Endodermal cell (in vitro differentiated cells): Measurements from ENCODE around the gene BMI1. TPM values are rescaled to one million over a fixed set of nuclear protein-coding genes. Genes with fewer than 3 reads are reported as not detected.

Experiments
- DNase-seq: peaks from one replicate; pipeline ENCODE4 v3.0.0-alpha.2; 2017
- H3K27ac ChIP-seq: 2 replicates; pipeline ENCODE4 v1.5.1; 2013; ENCODE audit warnings: mild to moderate bottlenecking, low read depth, low read length, moderate library complexity
- H3K27me3 ChIP-seq: 2 replicates; pipeline ENCODE4 v1.6.1; 2013; ENCODE audit warnings: mild to moderate bottlenecking, low read length, moderate library complexity; ENCODE audit not compliant: insufficient read depth, control insufficient read depth, poor library complexity, severe bottlenecking
- H3K36me3 ChIP-seq: 2 replicates; pipeline ENCODE4 v1.7.0; 2013; ENCODE audit warnings: mild to moderate bottlenecking, low read length, moderate library complexity; ENCODE audit not compliant: control insufficient read depth, insufficient read depth
- H3K4me1 ChIP-seq: one replicate; pipeline ENCODE4 v1.7.0; 2013; ENCODE audit warnings: low read length; ENCODE audit not compliant: control insufficient read depth, insufficient read depth
- H3K4me3 ChIP-seq: 2 replicates; pipeline ENCODE4 v1.5.1; 2013; ENCODE audit warnings: mild to moderate bottlenecking, low read length, moderate library complexity
- H3K9ac ChIP-seq: 2 replicates; pipeline ENCODE4 v1.6.1; 2013; ENCODE audit warnings: mild to moderate bottlenecking, low read length, moderate library complexity; ENCODE audit not compliant: poor library complexity, severe bottlenecking; ENCODE audit errors: extremely low read depth
- H3K9me3 ChIP-seq: 2 replicates; pipeline ENCODE4 v1.6.1; 2013; ENCODE audit warnings: mild to moderate bottlenecking, low read length, moderate library complexity; ENCODE audit not compliant: control insufficient read depth
- H3K27ac Mint-ChIP-seq: 2 replicates; pipeline ENCODE4 v1.8.0; 2020; ENCODE audit warnings: mixed read lengths
- H3K27me3 Mint-ChIP-seq: 2 replicates; pipeline ENCODE4 v1.8.0; 2021; ENCODE audit warnings: mild to moderate bottlenecking, mixed read lengths; ENCODE audit not compliant: insufficient read depth
- H3K36me3 Mint-ChIP-seq: 2 replicates; pipeline ENCODE4 v1.8.0; 2020; ENCODE audit warnings: low read depth, mixed read lengths
- H3K4me1 Mint-ChIP-seq: 2 replicates; pipeline ENCODE4 v1.8.0; 2020; ENCODE audit warnings: mixed read lengths
- H3K4me3 Mint-ChIP-seq: 2 replicates; pipeline ENCODE4 v1.8.0; 2020; ENCODE audit warnings: mild to moderate bottlenecking, moderate library complexity, mixed read lengths
- H3K9me3 Mint-ChIP-seq: 2 replicates; pipeline ENCODE4 v1.8.0; 2020; ENCODE audit warnings: mild to moderate bottlenecking, mixed read lengths
- WGBS, 2 experiments: methylation state at CpG; one replicate each; pipeline versions ENCODE4 v1.1.5 to v1.1.7; 2013; ENCODE audit warnings: missing lambda C conversion rate in 2 of 2, mixed read lengths in 1 of 2; ENCODE audit not compliant: insufficient coverage in 1 of 2, insufficient read length in 1 of 2; 5-methylcytosine and 5-hydroxymethylcytosine counted together
- total RNA-seq, 2 donors: library from RNA; stranded (reverse); fragmentation: NEBNext Ultra II Directional in 1 of 2; extraction: Animal tissue kit (Norgen Biotek cat#: 25700) in 1 of 2; gene quantifications; 2 replicates in 1 of 2; 3 replicates in 1 of 2; pipeline ENCODE4 v1.2.1, GENCODE V29; 2021
- TF ChIP-seq, protein P1 (sequence below): fragments of 200-600 bp; sonication (generic); conservative IDR thresholded peaks from 2 replicates; pipeline ENCODE4 v1.5.0; 2021; ENCODE audit warnings: antibody characterized with exemption, mild to moderate bottlenecking

Gene BMI1
- total RNA-seq, 2 donors from 2014 or later, result 12.2 to 15.5 TPM

DNA sequence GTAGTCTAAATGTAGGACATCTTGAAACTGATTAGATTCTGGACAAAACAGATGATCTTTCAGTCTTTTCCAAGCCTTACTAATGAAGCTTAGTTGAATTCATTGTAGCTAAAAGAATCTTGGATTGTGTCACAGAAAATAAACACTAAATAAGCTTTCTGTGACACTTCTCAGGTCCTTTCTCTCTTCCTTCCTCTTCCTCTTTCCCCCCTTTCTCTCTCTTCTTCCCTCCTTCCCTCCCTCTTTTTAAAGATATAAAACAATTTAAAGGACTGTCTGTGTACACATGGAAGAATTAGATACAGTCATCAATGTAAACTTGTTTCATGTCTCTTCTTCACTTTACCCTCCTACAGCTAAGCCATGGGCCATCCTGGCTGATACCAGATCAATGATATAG lies 10.0 kb upstream of the BMI1 start:
- Histone ChIP-seq H3K27ac (no peak overlapping the region), H3K27me3 (peaks cover 35% of the 10 kb centered on the region), H3K4me1 (no peaks in the 10 kb centered on the region), H3K9ac (no peak overlapping the region), H3K9me3 (no peaks in the 10 kb centered on the region), H3K36me3 (no peaks in the 10 kb centered on the region), H3K4me3 (no peak overlapping the region)
- H3K27ac Mint-ChIP-seq, result no peak overlapping the region
- no peaks in the 10 kb centered on the region for H3K9me3 Mint-ChIP-seq
- H3K27me3 Mint-ChIP-seq, result peaks cover 55% of the 10 kb centered on the region
- no peak overlapping the region for H3K4me3 Mint-ChIP-seq
- peaks cover 8% of the 10 kb centered on the region for H3K4me1 Mint-ChIP-seq
- DNase-seq, result no peak
- H3K36me3 Mint-ChIP-seq, result no peaks in the 10 kb centered on the region
- TF ChIP-seq, protein P1, sequence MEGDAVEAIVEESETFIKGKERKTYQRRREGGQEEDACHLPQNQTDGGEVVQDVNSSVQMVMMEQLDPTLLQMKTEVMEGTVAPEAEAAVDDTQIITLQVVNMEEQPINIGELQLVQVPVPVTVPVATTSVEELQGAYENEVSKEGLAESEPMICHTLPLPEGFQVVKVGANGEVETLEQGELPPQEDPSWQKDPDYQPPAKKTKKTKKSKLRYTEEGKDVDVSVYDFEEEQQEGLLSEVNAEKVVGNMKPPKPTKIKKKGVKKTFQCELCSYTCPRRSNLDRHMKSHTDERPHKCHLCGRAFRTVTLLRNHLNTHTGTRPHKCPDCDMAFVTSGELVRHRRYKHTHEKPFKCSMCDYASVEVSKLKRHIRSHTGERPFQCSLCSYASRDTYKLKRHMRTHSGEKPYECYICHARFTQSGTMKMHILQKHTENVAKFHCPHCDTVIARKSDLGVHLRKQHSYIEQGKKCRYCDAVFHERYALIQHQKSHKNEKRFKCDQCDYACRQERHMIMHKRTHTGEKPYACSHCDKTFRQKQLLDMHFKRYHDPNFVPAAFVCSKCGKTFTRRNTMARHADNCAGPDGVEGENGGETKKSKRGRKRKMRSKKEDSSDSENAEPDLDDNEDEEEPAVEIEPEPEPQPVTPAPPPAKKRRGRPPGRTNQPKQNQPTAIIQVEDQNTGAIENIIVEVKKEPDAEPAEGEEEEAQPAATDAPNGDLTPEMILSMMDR, result no peak

DNA sequence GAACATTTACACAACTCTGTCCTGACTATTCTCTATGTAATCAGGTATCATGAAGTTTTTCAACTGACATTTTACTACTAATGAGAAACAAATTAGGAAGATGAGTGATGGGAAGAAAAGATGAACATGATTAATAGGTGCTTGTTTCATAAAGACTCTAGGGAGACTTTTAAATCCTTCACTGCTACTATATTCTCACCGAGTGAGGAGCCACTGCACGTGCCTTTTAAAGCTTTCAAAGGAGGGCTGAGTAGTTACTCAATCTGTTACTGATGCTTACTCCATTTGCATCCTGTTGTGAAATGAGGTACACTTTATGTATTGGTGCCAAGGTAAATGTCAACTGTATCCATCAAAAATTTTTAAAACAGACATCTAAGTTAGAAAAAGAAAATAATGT lies 6.0 kb upstream of the BMI1 start:
- Mint-ChIP-seq H3K27ac (no peak overlapping the region), H3K9me3 (no peaks in the 10 kb centered on the region), H3K4me3 (peak overlapping the region; percentile 74), H3K4me1 (peaks cover 11% of the 10 kb centered on the region), H3K27me3 (peaks cover 84% of the 10 kb centered on the region), H3K36me3 (no peaks in the 10 kb centered on the region)
- H3K36me3 ChIP-seq, result no peaks in the 10 kb centered on the region
- H3K27ac ChIP-seq, result no peak overlapping the region
- H3K27me3 ChIP-seq, result peaks cover 68% of the 10 kb centered on the region
- TF ChIP-seq, protein P1, result no peak
- WGBS, 2 experiments, result 7 to 15% methylated on average over 2 of the region's 2 CpGs
- H3K4me3 ChIP-seq, result no peak overlapping the region
- DNase-seq, result no peak
- peaks cover 3% of the 10 kb centered on the region for H3K4me1 ChIP-seq
- H3K9ac ChIP-seq, result no peak overlapping the region
- no peaks in the 10 kb centered on the region for H3K9me3 ChIP-seq

DNA sequence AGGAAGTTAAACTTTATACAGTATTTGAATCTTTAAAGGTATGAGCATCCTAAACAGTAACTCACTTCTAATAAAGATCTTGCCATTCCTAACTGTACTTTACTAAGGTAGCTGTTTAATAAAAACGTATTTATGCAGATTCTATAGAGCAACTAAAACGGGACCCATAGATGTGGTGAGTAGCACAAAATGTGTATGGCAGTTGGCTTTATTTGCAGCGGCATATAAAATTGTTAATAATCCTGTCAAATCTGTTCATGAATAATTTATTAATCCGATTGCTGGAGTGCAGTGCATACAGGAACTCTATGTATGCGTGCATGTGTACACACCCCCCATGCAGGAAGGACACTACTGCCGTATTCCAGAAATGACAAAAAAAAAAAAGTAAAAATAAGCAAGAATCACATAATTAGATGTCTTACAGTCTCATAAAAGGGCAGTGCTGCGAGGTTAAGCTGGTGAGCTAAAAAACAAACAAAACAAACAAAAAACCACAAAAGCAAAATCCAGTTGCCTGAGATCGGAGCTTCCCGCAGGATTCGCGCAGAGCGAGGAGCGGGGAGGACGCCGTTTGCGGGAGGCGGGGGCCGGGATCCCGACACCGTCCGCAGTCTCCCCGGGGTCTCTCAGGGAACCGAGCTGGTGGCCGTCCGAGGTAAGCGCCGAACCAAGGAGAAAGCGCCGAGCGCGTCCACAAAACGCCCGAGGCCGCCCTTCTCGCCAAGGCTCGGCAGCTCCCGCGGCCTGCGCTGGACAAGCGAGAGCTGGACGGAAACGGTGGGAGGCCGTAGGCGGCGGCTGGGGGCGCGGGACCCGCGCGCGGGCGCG lies 5.2 kb upstream of the BMI1 start:
- Mint-ChIP-seq H3K27ac (peak overlapping the region; percentile 75), H3K27me3 (peaks cover 86% of the 10 kb centered on the region), H3K9me3 (no peaks in the 10 kb centered on the region), H3K4me3 (peak overlapping the region; percentile 74), H3K4me1 (peaks cover 15% of the 10 kb centered on the region), H3K36me3 (no peaks in the 10 kb centered on the region)
- TF ChIP-seq, protein P1, result no peak
- Histone ChIP-seq H3K9me3 (no peaks in the 10 kb centered on the region), H3K4me3 (peak overlapping the region; percentile 92), H3K27me3 (peaks cover 71% of the 10 kb centered on the region), H3K27ac (peak overlapping the region; percentile 18), H3K4me1 (peaks cover 3% of the 10 kb centered on the region), H3K36me3 (no peaks in the 10 kb centered on the region), H3K9ac (peak overlapping the region; percentile 52)
- peak; percentile 87 for DNase-seq
- 0 to 1% methylated on average over 3 to 53 of the region's 53 CpGs for WGBS, 2 experiments
